ENCODE measurements around the gene SORBS2.
"Not testable (repeated sequence)": the region's sequence is repeated elsewhere in the genome, so short reads cannot be mapped to it uniquely, and the experiment has no call there.

- TF ChIP-seq CBX3 (IDR thresholded peaks at IDR 0.05; ENCODE audit: low read depth); SP1 (IDR thresholded peaks at IDR 0.05; ENCODE audit: low read depth); POLR2A (IDR thresholded peaks at IDR 0.05; ENCODE audit: borderline replicate concordance, extremely low read depth, insufficient read depth, insufficient read length); POLR2AphosphoS5 (IDR thresholded peaks at IDR 0.05; ENCODE audit: low read depth, low read length); YY1 (IDR thresholded peaks at IDR 0.05; ENCODE audit: extremely low read depth, insufficient replicate concordance, low read depth, low read length); CEBPB (IDR thresholded peaks at IDR 0.05; ENCODE audit: low read depth); ATF3 (IDR thresholded peaks at IDR 0.05): not testable (repeated sequence)
- TF ChIP-seq, protein P1, sequence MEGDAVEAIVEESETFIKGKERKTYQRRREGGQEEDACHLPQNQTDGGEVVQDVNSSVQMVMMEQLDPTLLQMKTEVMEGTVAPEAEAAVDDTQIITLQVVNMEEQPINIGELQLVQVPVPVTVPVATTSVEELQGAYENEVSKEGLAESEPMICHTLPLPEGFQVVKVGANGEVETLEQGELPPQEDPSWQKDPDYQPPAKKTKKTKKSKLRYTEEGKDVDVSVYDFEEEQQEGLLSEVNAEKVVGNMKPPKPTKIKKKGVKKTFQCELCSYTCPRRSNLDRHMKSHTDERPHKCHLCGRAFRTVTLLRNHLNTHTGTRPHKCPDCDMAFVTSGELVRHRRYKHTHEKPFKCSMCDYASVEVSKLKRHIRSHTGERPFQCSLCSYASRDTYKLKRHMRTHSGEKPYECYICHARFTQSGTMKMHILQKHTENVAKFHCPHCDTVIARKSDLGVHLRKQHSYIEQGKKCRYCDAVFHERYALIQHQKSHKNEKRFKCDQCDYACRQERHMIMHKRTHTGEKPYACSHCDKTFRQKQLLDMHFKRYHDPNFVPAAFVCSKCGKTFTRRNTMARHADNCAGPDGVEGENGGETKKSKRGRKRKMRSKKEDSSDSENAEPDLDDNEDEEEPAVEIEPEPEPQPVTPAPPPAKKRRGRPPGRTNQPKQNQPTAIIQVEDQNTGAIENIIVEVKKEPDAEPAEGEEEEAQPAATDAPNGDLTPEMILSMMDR (IDR thresholded peaks at IDR 0.05 in 2 of 3, conservative IDR thresholded peaks at IDR 0.05 in 1 of 3; ENCODE audit: borderline replicate concordance in 1 of 3, insufficient read depth in 1 of 3, low read depth in 2 of 3, low read length in 2 of 3) = not testable (repeated sequence)
These were observed 45.6 kb upstream of the SORBS2 start for GRCh38 chr4:185857561-185857960.
